ENCODE results near the gene TXNRD1.
"Not testable (repeated sequence)": the region's sequence is repeated elsewhere in the genome, so short reads cannot be mapped to it uniquely, and the experiment has no call there.

TXNRD1 gene

GRCh38 chr12:104331376-104331775 lies 115.8 kb downstream of the TXNRD1 start:
- DNase-seq = no peak

- not testable (repeated sequence) for DNase-seq
Measured at GRCh38 chr12:104332273-104332672, 116.7 kb downstream of the TXNRD1 start.

- no peak for DNase-seq
Measured at GRCh38 chr12:104333692-104334255, 118.2 kb downstream of the TXNRD1 start.

GRCh38 chr12:104334581-104334980 lies 119.0 kb downstream of the TXNRD1 start:
- DNase-seq = no peak

GRCh38 chr12:104336115-104336514 lies 120.5 kb downstream of the TXNRD1 start:
- DNase-seq = no peak

- DNase-seq = no peak
Measured at GRCh38 chr12:104337030-104337558, 121.5 kb downstream of the TXNRD1 start.

- DNase-seq = no peak
Measured at GRCh38 chr12:104339663-104340062, 124.1 kb downstream of the TXNRD1 start.

GRCh38 chr12:104340177-104340576 lies 124.6 kb downstream of the TXNRD1 start:
- DNase-seq = no peak

GRCh38 chr12:104340925-104341611 lies 125.5 kb downstream of the TXNRD1 start:
- DNase-seq = no peak

GRCh38 chr12:104342147-104342546 lies 126.6 kb downstream of the TXNRD1 start:
- no peak for DNase-seq

GRCh38 chr12:104342635-104343249 lies 127.2 kb downstream of the TXNRD1 start:
- no peak for DNase-seq

GRCh38 chr12:104344682-104345081 lies 129.1 kb downstream of the TXNRD1 start:
- DNase-seq = no peak

GRCh38 chr12:104345234-104346066 lies 129.9 kb downstream of the TXNRD1 start:
- DNase-seq = no peak

GRCh38 chr12:104347374-104348075 lies 131.9 kb downstream of the TXNRD1 start:
- DNase-seq = no peak

GRCh38 chr12:104348283-104348993 lies 132.9 kb downstream of the TXNRD1 start:
- no peak for DNase-seq

- no peak for DNase-seq
Measured at GRCh38 chr12:104348994-104349494, 133.5 kb downstream of the TXNRD1 start.

- DNase-seq = no peak
Measured at GRCh38 chr12:104350211-104351056, 134.9 kb downstream of the TXNRD1 start.

- DNase-seq = no peak
Measured at GRCh38 chr12:104351057-104351983, 135.7 kb downstream of the TXNRD1 start.

- DNase-seq = no peak
Measured at GRCh38 chr12:104352106-104352713, 136.6 kb downstream of the TXNRD1 start.

Data from activated effector memory CD4-positive, alpha-beta T cell treated with anti-CD3 and anti-CD28 coated beads, Interleukin-2, amount 50 U/mL, for 16 hours (primary cell).